KOPT-K1 (cell line): ENCODE results near the gene STARD7.

Experiments
- H3K27ac ChIP-seq: fragments of 200-600 bp; sonication (generic); 2 replicates; pipeline ENCODE4 v1.5.1; 2016; ENCODE audit warnings: antibody characterized with exemption, mild to moderate bottlenecking, low read depth, low read length; ENCODE audit not compliant: poor library complexity, severe bottlenecking
- H3K36me3 ChIP-seq: fragments of 200-600 bp; sonication (generic); 2 replicates; pipeline ENCODE4 v1.5.1; 2017; ENCODE audit warnings: antibody characterized with exemption, mild to moderate bottlenecking, low read length, moderate library complexity; ENCODE audit not compliant: insufficient read depth
- H3K9me3 ChIP-seq: fragments of 200-600 bp; sonication (generic); 2 replicates; pipeline ENCODE4 v1.5.1; 2017; ENCODE audit warnings: antibody characterized with exemption, low read length, mild to moderate bottlenecking; ENCODE audit not compliant: insufficient read depth, poor library complexity, severe bottlenecking

STARD7 gene

DNA sequence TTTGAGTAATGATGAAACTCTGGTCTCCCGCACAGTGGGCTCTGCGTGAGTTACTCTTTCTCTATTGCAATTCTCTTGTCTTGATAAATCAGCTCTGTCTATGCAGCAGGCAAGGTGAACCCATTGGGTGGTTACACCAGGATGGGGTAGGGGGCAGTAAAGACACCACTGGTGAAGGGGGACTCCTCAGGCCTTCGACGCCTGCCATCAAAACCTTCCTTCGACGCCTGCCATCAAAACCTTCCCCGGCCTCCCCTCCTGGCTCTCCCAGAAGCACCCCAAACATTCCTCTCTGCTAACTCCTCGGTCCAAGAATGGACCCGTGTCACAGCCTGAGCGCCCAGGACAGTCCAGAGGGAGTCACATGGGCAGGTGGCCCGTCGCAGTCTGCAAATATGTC is 4.8 kb upstream of the STARD7 start:
- H3K27ac ChIP-seq, result no peak overlapping the region
- no peaks in the 10 kb centered on the region for H3K36me3 ChIP-seq
- H3K9me3 ChIP-seq, result no peaks in the 10 kb centered on the region

DNA sequence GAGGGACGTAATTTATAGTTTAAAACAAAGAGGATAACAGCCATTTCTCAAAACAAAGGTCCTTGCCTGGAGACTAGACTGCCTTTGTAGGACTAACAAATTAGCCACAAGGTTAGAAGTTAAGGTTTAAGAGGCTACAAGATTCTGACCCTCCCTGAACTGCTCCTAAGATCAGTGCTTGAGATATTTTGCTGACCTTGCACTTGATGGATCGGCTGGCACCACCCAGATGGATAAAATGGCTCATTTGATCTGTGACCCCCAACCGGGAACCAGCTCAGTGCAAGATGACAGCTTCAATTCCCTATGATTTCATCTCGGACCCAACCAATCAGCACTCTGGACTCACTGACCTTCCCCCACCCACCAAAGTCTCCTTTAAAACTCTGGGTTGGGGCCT is 3.7 kb upstream of the STARD7 start:
- H3K9me3 ChIP-seq, result no peaks in the 10 kb centered on the region
- H3K27ac ChIP-seq, result no peak overlapping the region
- no peaks in the 10 kb centered on the region for H3K36me3 ChIP-seq

DNA sequence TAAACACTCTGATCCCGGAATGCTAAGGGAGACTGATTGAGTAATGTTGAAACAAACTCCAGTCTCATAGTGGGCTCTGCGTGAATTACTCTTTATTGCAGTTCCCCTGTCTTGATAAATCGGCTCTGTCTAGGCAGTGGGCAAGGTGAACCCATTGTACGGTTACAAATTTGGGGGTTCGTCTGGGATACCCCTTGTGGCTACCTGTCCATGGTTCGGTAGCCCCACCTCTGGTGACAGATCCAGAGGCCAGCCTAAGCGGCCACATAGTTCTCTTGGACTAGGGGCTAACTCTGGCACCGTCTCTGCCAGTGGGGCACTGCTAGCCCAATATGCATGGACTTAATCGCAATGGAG is 1.1 kb upstream of the STARD7 start:
- H3K36me3 ChIP-seq, result peaks cover 14% of the 10 kb centered on the region
- H3K27ac ChIP-seq, result peak overlapping the region; percentile 95
- no peaks in the 10 kb centered on the region for H3K9me3 ChIP-seq

DNA sequence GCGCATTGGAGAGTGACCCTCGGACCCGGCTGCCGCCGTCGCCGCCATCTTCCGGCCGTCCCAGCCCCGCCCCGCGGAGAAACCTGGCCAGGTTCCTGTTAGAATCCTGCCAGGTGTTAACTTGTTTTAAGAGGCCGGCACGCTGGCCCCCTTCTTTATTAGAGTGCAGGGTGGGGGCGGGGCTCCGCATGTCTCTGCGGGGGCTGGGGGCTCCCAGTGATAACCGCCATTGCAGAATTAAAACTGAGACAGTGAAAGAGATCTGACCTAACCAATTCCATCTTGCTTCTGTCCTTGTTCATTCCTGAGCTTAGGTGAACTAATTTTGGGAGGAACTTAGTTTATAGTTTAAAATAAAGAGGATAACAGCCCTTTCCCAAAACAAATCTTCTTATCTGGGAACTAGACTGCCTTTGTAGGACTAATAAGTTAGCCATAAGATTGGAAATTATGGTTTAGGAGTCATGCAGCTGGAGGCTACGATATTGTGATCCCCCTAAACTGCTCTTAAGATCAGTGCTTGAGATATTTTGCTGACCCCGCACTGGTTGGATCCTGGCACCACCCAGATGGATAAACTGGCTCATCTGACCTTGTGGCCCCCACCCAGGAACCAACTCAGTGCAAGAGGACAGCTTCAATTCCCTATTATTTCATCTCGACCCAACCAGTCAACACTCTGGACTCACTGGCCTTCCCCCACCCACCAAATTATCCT is 543 bp upstream of the STARD7 start:
- Histone ChIP-seq H3K9me3 (no peaks in the 10 kb centered on the region), H3K27ac (peak overlapping the region; percentile 95), H3K36me3 (peaks cover 15% of the 10 kb centered on the region)

DNA sequence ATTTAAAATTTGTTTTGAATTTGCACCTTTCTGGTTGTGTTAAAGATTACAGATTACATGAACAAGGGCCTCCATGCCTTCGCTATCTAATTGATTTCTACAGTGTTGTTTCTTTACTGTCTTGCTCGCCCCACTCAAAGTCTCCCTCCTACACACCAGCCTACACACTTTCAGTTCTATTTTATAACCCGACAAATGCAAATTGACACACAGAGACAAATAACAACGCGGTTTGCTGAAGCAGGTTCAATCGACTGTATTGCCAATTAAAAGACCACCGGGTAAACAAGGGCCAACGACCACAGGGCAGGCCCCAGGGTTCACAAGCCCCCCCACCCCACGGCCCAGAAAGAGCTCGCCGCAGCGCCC is 869 bp downstream of the STARD7 start:
- no peaks in the 10 kb centered on the region for H3K9me3 ChIP-seq
- peak overlapping the region; percentile 95 for H3K27ac ChIP-seq

DNA sequence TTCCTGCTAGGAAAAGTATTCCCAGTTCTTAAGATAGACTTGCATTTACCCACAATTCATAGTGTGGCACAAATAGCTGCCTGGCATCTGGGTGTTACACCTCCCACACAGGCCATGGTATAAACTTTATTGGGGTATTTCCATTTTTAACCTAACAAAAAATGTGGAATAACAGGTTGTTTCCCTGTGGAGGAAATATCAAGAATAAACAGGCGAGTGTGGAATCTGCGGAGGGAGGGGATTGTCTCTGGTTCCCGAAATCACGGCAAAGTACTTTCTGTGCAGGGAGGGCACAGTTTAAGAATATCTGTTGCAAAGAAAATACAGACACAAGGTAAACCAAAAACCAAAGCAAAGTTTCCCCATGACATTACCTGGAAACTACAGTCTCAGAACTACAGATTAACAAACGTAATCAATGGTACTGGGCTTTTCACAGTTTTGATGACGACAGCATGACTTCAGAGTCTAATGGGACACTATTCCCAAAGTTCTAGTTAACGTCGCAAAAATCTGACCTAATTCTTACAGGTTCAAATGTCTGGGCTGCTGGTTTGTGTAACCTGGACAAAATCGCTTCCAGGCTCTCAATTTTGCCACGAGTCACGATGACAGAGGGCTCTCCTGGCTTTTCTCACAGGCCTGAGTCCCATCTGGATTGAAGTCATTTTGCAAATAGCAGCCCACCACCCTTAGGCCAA is 1.4 kb downstream of the STARD7 start:
- Histone ChIP-seq H3K9me3 (no peaks in the 10 kb centered on the region), H3K27ac (peak overlapping the region; percentile 95), H3K36me3 (peaks cover 33% of the 10 kb centered on the region)

More for the DNA sequence above, 869 bp downstream of the STARD7 start:
- H3K36me3 ChIP-seq, result peaks cover 29% of the 10 kb centered on the region

DNA sequence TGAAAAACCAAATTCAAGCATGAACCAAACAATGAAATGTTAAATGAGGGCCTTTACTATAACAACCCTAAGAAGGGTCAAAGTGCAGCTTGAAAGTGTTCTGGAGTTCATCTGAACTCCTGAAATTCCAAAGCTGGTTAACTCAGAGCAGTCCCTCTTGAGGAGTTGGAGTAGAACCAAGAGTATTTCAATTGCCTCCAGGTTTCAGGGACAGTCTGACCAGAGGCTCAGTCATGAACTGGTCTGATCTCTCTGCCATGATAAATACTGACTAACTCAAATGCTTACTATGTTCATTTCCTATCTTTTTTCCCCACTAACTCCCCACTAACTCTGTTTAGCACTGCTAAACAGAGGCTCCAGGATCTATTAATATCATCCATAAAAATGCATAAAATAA is 2.7 kb downstream of the STARD7 start:
- H3K9me3 ChIP-seq, result no peaks in the 10 kb centered on the region
- H3K27ac ChIP-seq, result no peak overlapping the region
- peaks cover 36% of the 10 kb centered on the region for H3K36me3 ChIP-seq

DNA sequence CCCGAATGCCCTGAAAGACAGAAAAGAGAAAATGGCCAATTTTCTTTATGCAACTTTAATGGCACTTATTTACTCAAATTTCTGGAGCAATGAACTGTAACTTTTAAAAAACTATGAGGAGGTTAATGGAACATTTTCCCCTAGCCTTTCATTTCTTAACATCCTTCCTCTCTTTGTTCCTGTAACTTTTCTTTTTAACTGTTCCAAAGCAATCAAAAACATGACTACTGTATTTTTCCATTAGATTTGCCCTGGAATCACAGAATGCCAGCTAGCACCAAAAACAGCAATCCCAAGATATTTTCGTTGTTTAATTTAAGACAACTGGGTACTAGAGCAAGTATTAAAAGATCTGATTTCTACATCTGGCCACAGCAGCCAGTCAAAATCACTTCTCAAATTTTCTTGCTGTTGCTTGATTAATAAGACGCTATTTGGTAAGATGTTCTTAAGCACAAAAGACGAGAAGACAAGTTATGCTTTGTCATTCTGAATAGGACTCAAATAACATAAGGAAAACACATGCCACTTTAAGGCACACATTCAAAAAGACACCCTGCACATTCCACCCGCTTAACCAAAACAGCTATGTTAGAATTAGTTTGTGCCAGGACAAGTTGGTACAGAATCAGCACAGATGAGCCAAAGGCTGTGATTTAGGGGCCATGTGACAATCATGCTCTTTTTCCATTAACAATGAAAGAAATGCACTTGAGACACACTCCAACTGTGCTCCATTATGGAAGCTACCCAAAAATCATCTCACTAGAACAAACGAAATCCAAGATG is 3.6 kb downstream of the STARD7 start:
- Histone ChIP-seq H3K9me3 (no peaks in the 10 kb centered on the region), H3K36me3 (peaks cover 40% of the 10 kb centered on the region), H3K27ac (no peak overlapping the region)

DNA sequence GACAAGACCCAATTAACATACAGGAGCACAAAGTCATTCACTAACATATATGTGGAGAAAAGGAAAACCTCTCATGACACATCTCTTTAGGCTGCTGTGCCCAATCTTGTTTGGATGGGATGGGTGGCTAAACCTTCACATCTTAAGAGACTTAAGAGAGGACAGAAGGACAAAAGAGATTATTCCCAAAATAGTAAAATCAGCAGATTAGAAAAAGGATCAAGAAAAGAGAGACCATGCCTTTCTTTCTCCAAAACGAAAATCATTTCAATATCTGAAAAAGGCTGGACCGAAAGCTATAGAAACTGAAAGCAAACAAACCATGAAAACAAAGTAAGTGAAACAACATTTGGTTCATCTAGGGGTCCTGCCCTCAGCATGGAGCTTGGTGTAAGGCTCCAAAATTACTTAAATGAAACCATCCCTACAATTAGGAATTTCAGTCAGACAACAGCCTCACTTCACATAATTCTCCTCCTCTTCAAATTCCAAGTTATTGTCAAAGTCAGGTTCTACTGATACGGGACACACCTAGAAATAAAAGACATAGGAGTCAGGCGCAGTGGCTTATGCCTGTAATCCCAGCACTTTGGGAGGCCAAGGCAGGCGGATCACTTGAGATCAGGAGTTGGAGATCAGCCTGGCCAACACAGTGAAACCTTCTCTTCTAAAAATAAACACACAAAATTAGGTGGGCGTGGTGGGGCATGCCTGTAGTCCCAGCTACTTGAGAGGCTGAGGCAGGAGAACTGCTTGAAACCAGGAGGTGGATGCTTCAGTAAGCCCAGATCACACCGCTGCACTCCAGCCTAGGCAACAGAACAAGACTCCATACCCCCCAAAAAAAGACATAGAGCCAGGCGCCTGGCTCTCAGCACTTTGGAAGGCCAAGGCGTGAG is 5.2 kb downstream of the STARD7 start:
- H3K27ac ChIP-seq, result peak overlapping the region; percentile 10
- peaks cover 47% of the 10 kb centered on the region for H3K36me3 ChIP-seq
- no peaks in the 10 kb centered on the region for H3K9me3 ChIP-seq

DNA sequence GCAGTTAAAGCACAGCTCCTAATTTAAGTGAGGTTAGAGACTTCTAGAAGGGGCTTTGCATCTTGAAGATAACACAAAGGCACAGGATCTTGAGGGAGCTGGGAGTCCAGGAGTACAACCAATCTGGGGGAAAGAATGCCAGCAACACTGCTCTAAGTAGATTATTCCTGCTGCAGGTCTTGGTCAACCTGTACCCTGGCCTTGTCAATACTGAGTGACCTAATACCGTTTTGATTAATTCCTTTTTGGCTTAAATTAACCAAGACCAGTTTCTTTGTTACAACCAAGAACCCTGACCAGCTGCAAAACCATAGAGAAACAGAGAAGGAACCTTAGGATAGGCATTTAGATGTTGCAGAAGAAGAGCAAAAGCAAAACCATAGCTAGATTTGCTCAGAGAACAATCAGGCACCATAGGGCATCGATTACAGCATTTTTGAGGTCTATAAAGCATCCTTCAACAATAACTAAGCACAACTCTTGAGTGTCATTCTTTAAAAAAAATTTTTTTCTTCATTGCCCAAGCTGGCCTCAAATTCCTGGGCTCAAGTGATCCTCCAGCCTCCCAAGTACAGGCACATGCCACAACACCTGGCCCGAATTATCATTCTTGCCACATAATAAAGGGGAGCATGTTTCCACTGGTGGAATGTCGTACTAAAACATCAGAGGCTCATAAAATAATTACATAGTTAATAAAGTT is 6.3 kb downstream of the STARD7 start:
- Histone ChIP-seq H3K9me3 (no peaks in the 10 kb centered on the region), H3K27ac (no peak overlapping the region), H3K36me3 (peaks cover 47% of the 10 kb centered on the region)

DNA sequence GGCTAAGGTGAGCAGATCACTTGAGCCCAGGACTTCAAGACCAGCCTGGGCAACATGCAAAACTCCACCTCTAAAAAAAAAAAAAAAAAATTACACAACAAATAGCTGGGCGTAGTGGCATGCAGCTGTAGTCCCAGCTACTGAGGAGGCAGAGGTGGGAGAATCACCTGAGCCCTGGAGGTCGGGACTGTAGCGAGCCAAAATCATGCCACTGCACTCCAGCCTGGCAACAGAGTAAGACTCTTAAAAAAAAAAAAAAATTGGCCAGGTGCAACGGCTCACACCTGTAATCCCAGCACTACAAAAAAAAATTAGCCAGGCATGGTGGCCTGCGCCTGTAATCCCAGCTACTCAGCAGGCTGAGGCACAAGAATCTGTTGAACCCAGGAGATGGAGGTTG is 7.3 kb downstream of the STARD7 start:
- H3K36me3 ChIP-seq, result peaks cover 41% of the 10 kb centered on the region
- no peak overlapping the region for H3K27ac ChIP-seq
- H3K9me3 ChIP-seq, result no peaks in the 10 kb centered on the region

DNA sequence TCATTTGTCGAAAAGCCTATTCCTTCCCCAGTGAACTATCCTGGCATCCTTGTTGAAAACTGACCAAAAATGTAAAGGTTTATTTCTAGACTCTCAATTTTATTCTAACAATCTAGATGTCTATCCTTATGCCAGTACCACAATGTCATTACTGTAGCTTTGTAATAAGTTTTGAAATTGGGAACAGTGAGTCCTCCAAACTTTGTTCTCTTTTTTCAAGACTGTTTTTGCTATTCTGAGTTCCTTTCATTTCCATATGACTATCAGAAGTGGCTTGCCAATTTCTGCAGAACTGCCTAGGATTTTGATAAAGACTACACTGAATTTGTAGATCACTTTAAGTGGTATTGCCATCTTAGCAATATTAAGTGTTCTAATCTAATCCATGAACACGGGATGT is 9.7 kb downstream of the STARD7 start:
- H3K27ac ChIP-seq, result no peak overlapping the region
- H3K36me3 ChIP-seq, result peaks cover 52% of the 10 kb centered on the region
- H3K9me3 ChIP-seq, result no peaks in the 10 kb centered on the region

DNA sequence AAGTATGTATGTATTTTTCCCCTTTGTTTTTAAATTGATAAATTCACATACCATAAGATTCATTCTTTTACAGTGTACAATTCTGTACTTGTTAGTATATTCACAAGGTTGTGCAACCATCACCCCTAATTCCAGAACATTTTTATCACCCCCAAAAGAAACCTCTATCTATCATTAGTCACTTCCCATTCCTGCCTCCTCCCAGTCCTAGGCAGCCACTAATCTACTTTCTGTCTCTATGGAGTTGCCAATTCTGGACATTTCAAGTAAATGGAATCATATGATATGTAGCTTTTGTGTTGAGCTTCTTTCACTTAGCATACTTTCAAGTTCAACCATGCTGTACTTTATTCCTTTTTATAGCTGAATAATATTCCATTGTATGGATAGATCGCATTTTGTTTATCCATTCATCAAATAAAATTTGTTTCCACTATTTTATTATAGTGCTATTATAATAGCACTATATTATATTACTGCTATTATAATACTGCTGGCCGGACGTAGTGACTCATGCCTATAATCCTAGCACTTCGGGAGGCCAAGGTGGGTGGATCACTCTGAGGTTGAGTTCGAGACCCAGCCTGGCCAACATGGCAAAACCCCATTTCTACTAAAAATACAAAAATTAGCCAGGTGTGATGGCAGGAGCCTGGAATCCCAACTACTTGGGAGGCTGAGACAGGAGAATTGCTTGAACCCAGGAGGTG is 10.9 kb downstream of the STARD7 start:
- H3K27ac ChIP-seq, result no peak overlapping the region
- peaks cover 53% of the 10 kb centered on the region for H3K36me3 ChIP-seq
- H3K9me3 ChIP-seq, result no peaks in the 10 kb centered on the region
